SU-DHL-6 (cell line): ENCODE results near the gene CBFA2T2.
"Not testable (repeated sequence)": the region's sequence is repeated elsewhere in the genome, so short reads cannot be mapped to it uniquely, and the experiment has no call there.

ENCODE experiments used
- H2AFZ ChIP-seq: fragments of 200-600 bp; sonication (generic); 2 replicates; pipeline ENCODE4 v1.6.1; 2014; ENCODE audit warnings: low read depth, mild to moderate bottlenecking, moderate library complexity, mixed read lengths, antibody characterized with exemption, low read length; ENCODE audit not compliant: severe bottlenecking
- H3F3A ChIP-seq: fragments of 200-600 bp; shearing (Covaris generic); 2 replicates; pipeline ENCODE4 v1.6.0; 2016; ENCODE audit warnings: antibody characterized with exemption, mild to moderate bottlenecking; ENCODE audit not compliant: insufficient read depth
- H3K27ac ChIP-seq: fragments of 200-600 bp; sonication (generic); 2 replicates; pipeline ENCODE4 v1.5.1; 2016; ENCODE audit warnings: low read depth, mild to moderate bottlenecking, low read length, moderate library complexity, mixed read lengths
- H3K27me3 ChIP-seq: fragments of 200-600 bp; sonication (generic), shearing (Covaris generic); 2 replicates; pipeline ENCODE4 v1.6.0; 2014; ENCODE audit warnings: mild to moderate bottlenecking, low read length
- H3K36me3 ChIP-seq: fragments of 200-600 bp; sonication (generic); 2 replicates; pipeline ENCODE4 v1.6.1; 2014; ENCODE audit warnings: mild to moderate bottlenecking, low read length, mixed read lengths
- H3K4me2 ChIP-seq: fragments of 300-600, 200-600 bp; shearing (Covaris generic), sonication (generic); 2 replicates; pipeline ENCODE4 v1.6.0; 2014; ENCODE audit warnings: low read length, low read depth, mild to moderate bottlenecking; ENCODE audit not compliant: poor library complexity, severe bottlenecking
- H3K4me3 ChIP-seq: fragments of 200-600 bp; sonication (generic); 2 replicates; pipeline ENCODE4 v1.5.1; 2014; ENCODE audit warnings: antibody characterized with exemption, low read length, mild to moderate bottlenecking, mixed read lengths; ENCODE audit not compliant: insufficient read depth, poor library complexity, severe bottlenecking
- H3K79me2 ChIP-seq: fragments of 200-600 bp; sonication (generic); 2 replicates; pipeline ENCODE4 v1.6.1; 2014; ENCODE audit warnings: mild to moderate bottlenecking, low read length, moderate library complexity; ENCODE audit not compliant: insufficient read depth
- H3K9ac ChIP-seq: fragments of 200-600 bp; sonication (generic); 2 replicates; pipeline ENCODE4 v1.7.0; 2014; ENCODE audit warnings: mild to moderate bottlenecking, low read length
- H3K9me2 ChIP-seq: fragments of 200-600 bp; sonication (generic); replicated peaks from 2 replicates; pipeline ENCODE4 v1.6.1; 2014; ENCODE audit warnings: low read length; ENCODE audit not compliant: insufficient read depth
- H3K9me3 ChIP-seq: fragments of 200-600 bp; sonication (generic); 2 replicates; pipeline ENCODE4 v1.6.1; 2014; ENCODE audit warnings: low read length, mixed read lengths; ENCODE audit not compliant: insufficient read depth
- H4K20me1 ChIP-seq: fragments of 200-600 bp; sonication (generic); 2 replicates; pipeline ENCODE4 v1.6.1; 2014; ENCODE audit warnings: low read depth, mild to moderate bottlenecking, antibody characterized with exemption, low read length, moderate library complexity, mixed read lengths
- CTCF ChIP-seq: fragments of 200-600 bp; sonication (generic); IDR thresholded peaks from one replicate; pipeline ENCODE4 v1.5.1; 2017; ENCODE audit warnings: antibody characterized with exemption, mild to moderate bottlenecking, low read length, moderate library complexity; ENCODE audit not compliant: insufficient read depth, poor library complexity, severe bottlenecking
- EZH2phosphoT487 ChIP-seq: fragments of 200-600 bp; sonication (generic), shearing (Covaris generic); conservative IDR thresholded peaks from 2 replicates; pipeline ENCODE4 v1.6.1; 2018; ENCODE audit warnings: mild to moderate bottlenecking, antibody characterized with exemption, low read length, moderate library complexity, mixed read lengths

The CBFA2T2 gene

GRCh38 chr20:33645396-33645795 lies 155.5 kb downstream of the CBFA2T2 start:
- Histone ChIP-seq H3K79me2 (no peaks in the 10 kb centered on the region), H3K36me3 (no peaks in the 10 kb centered on the region), H3K9me2 (no peaks in the 10 kb centered on the region), H3K27ac (no peak overlapping the region), H4K20me1 (no peaks in the 10 kb centered on the region), H3K4me2 (no peak overlapping the region), H3F3A (no peaks in the 10 kb centered on the region), H3K9me3 (no peaks in the 10 kb centered on the region), H2AFZ (no peak overlapping the region), H3K27me3 (no peaks in the 10 kb centered on the region), H3K4me3 (no peak overlapping the region), H3K9ac (no peak overlapping the region)
- TF ChIP-seq CTCF (no peak), EZH2phosphoT487 (no peak)

GRCh38 chr20:33646191-33646590 lies 156.3 kb downstream of the CBFA2T2 start:
- Histone ChIP-seq H3K9me3 (no peaks in the 10 kb centered on the region), H3K4me3 (no peak overlapping the region), H3K9me2 (no peaks in the 10 kb centered on the region), H3K4me2 (no peak overlapping the region), H3K9ac (no peak overlapping the region), H2AFZ (no peak overlapping the region), H3K36me3 (no peaks in the 10 kb centered on the region), H3F3A (no peaks in the 10 kb centered on the region), H3K27me3 (no peaks in the 10 kb centered on the region), H4K20me1 (no peaks in the 10 kb centered on the region), H3K79me2 (no peaks in the 10 kb centered on the region), H3K27ac (no peak overlapping the region)
- no peak for TF ChIP-seq CTCF
- TF ChIP-seq EZH2phosphoT487 = no peak

GRCh38 chr20:33646959-33647602 lies 157.2 kb downstream of the CBFA2T2 start:
- not testable (repeated sequence) for H3K9me3 ChIP-seq, H2AFZ ChIP-seq, H3F3A ChIP-seq, H3K4me3 ChIP-seq, H3K36me3 ChIP-seq, H3K27ac ChIP-seq, H3K79me2 ChIP-seq, H4K20me1 ChIP-seq, H3K27me3 ChIP-seq, H3K4me2 ChIP-seq, H3K9ac ChIP-seq, H3K9me2 ChIP-seq

GRCh38 chr20:33647603-33648395 lies 157.9 kb downstream of the CBFA2T2 start:
- H3K27ac ChIP-seq = no peak overlapping the region
- no peaks in the 10 kb centered on the region for H3F3A ChIP-seq
- no peaks in the 10 kb centered on the region for H3K27me3 ChIP-seq
- no peaks in the 10 kb centered on the region for H4K20me1 ChIP-seq
- no peak for TF ChIP-seq CTCF
- TF ChIP-seq EZH2phosphoT487 = no peak
- H3K4me2 ChIP-seq = no peak overlapping the region
- no peaks in the 10 kb centered on the region for H3K36me3 ChIP-seq
- H3K9me3 ChIP-seq = no peaks in the 10 kb centered on the region
- H3K9me2 ChIP-seq = no peaks in the 10 kb centered on the region
- no peak overlapping the region for H3K4me3 ChIP-seq
- no peaks in the 10 kb centered on the region for H3K79me2 ChIP-seq
- H2AFZ ChIP-seq = no peak overlapping the region
- H3K9ac ChIP-seq = no peak overlapping the region
